SK-N-SH (cell line): ENCODE measurements around the gene DNAJB8. TPM values are rescaled to one million over a fixed set of nuclear protein-coding genes. Genes with fewer than 3 reads are reported as not detected.

Experiments used
- CTCF ChIA-PET: fragments of 300-600, 350-600 bp; formaldehyde crosslinking; extraction: SDS; loops from one replicate; lab custom pipeline; 2021; lab: Yijun Ruan, JAX
- POLR2A ChIA-PET: fragments of 350-600 bp; sonication (Branson Sonifier 250); formaldehyde crosslinking; extraction: SDS; loops from one replicate; lab custom pipeline; 2020; ENCODE audit warnings: antibody characterized with exemption, inconsistent platforms; lab: Yijun Ruan, JAX
- DNase-seq: peaks from one replicate; pipeline ENCODE4 v3.0.0; 2012
- H2AFZ ChIP-seq: fragments of 200-600 bp; sonication (generic); 2 replicates; pipeline ENCODE4 v1.8.1; 2016; ENCODE audit warnings: antibody characterized with exemption, mild to moderate bottlenecking, low read depth
- H3F3A ChIP-seq: fragments of 200-600 bp; sonication (generic); replicated peaks from 2 replicates; pipeline ENCODE3; 2016; ENCODE audit warnings: antibody characterized with exemption, mild to moderate bottlenecking; ENCODE audit not compliant: insufficient read depth
- H3K27ac ChIP-seq, 2 experiments: fragments of 200-500 bp in 1 of 2; fragments of 200-600 bp in 1 of 2; sonication (Bioruptor generic) in 1 of 2; sonication (generic), shearing (Covaris generic) in 1 of 2; 2 replicates each; pipeline versions ENCODE4 v1.5.1 to v1.6.1; 2014 to 2016; ENCODE audit warnings: low read depth in 2 of 2, inconsistent platforms in 1 of 2, low read length in 1 of 2, mild to moderate bottlenecking in 1 of 2, mixed read lengths in 1 of 2
- H3K27me3 ChIP-seq: fragments of 200-600 bp; sonication (generic), shearing (Covaris generic); 2 replicates; pipeline ENCODE4 v1.6.1; 2016; ENCODE audit warnings: mixed run types; ENCODE audit not compliant: insufficient read depth
- H3K36me3 ChIP-seq, 2 experiments: fragments of 200-500 bp in 1 of 2; fragments of 200-600 bp in 1 of 2; sonication (Bioruptor generic) in 1 of 2; sonication (generic) in 1 of 2; replicated peaks in 1 of 2; 2 replicates each; pipeline versions ENCODE3 to v1.5.1; 2014 to 2016; ENCODE audit warnings: low read length in 1 of 2, mild to moderate bottlenecking in 1 of 2; ENCODE audit not compliant: insufficient read depth in 2 of 2, control insufficient read depth in 1 of 2
- H3K4me1 ChIP-seq, 2 experiments: fragments of 200-500 bp in 1 of 2; fragments of 200-600 bp in 1 of 2; sonication (Bioruptor generic) in 1 of 2; sonication (generic), shearing (Covaris generic) in 1 of 2; 2 replicates each; pipeline versions ENCODE4 v1.5.1 to v1.6.1; 2014 to 2016; ENCODE audit warnings: low read depth in 1 of 2, low read length in 1 of 2, mixed run types in 1 of 2; ENCODE audit not compliant: insufficient read depth in 2 of 2, control insufficient read depth in 1 of 2
- H3K4me2 ChIP-seq: fragments of 200-600 bp; sonication (generic), shearing (Covaris generic); 2 replicates; pipeline ENCODE4 v1.6.1; 2017; ENCODE audit warnings: mixed run types
- H3K4me3 ChIP-seq, 2 experiments: fragments of 200-500 bp in 1 of 2; fragments of 200-600 bp in 1 of 2; sonication (Bioruptor generic) in 1 of 2; sonication (generic), shearing (Covaris generic) in 1 of 2; 2 replicates each; pipeline versions ENCODE4 v1.5.1 to v1.8.1; 2014 to 2016; ENCODE audit warnings: low read depth in 2 of 2, inconsistent platforms in 1 of 2, low read length in 1 of 2, mild to moderate bottlenecking in 1 of 2, mixed read lengths in 1 of 2, moderate library complexity in 1 of 2
- H3K79me2 ChIP-seq: fragments of 200-600 bp; sonication (generic); 2 replicates; pipeline ENCODE4 v1.8.1; 2017; ENCODE audit warnings: mild to moderate bottlenecking; ENCODE audit not compliant: insufficient read depth
- H3K9ac ChIP-seq: fragments of 200-600 bp; sonication (generic); 2 replicates; pipeline ENCODE4 v1.6.1; 2017; ENCODE audit warnings: mixed run types
- H3K9me2 ChIP-seq: fragments of 200-600 bp; sonication (generic); 2 replicates; pipeline ENCODE4 v1.6.1; 2017; ENCODE audit warnings: mixed run types
- H3K9me3 ChIP-seq: fragments of 200-600 bp; sonication (generic); 2 replicates; pipeline ENCODE4 v1.6.1; 2017; ENCODE audit warnings: mixed run types, mild to moderate bottlenecking, moderate library complexity
- H4K20me1 ChIP-seq: fragments of 200-600 bp; sonication (generic); 2 replicates; pipeline ENCODE4 v1.6.1; 2017; ENCODE audit warnings: mild to moderate bottlenecking, mixed run types; ENCODE audit not compliant: insufficient read depth
- CHD2 ChIP-seq: fragments of 150-350 bp; IDR thresholded peaks from 2 replicates; pipeline ENCODE4 v1.6.1; 2018; ENCODE audit warnings: low read length; ENCODE audit not compliant: partially characterized antibody
- CTCF ChIP-seq: fragments of 200-600 bp; sonication (generic); IDR thresholded peaks from 2 replicates; pipeline ENCODE4 v1.6.1; 2017; ENCODE audit warnings: antibody characterized with exemption, mild to moderate bottlenecking, moderate library complexity
- EP300 ChIP-seq, 2 experiments: IDR thresholded peaks; 2 replicates each; pipeline versions ENCODE4 v1.4.0 to v1.6.1; 2012; ENCODE audit warnings: borderline replicate concordance in 1 of 2, low read depth in 1 of 2, low read length in 1 of 2
- FOXM1 ChIP-seq: IDR thresholded peaks from 2 replicates; pipeline ENCODE4 v1.4.0; 2012; ENCODE audit warnings: low read depth, mild to moderate bottlenecking
- IRF3 ChIP-seq: fragments of 150-350 bp; IDR thresholded peaks from 2 replicates; pipeline ENCODE4 v1.6.1; 2016; ENCODE audit warnings: mild to moderate bottlenecking, low read depth, low read length
- MAX ChIP-seq: IDR thresholded peaks from 2 replicates; pipeline ENCODE4 v1.4.0; 2012; ENCODE audit warnings: low read depth
- MXI1 ChIP-seq: IDR thresholded peaks from 2 replicates; pipeline ENCODE4 v1.6.1; 2012; ENCODE audit warnings: mild to moderate bottlenecking, low read depth, low read length, improper control_type of control experiment
- NFIC ChIP-seq: IDR thresholded peaks from 2 replicates; pipeline ENCODE4 v1.4.0; 2012; ENCODE audit warnings: borderline replicate concordance
- NRF1 ChIP-seq: IDR thresholded peaks from 2 replicates; pipeline ENCODE4 v1.6.1; 2012; ENCODE audit warnings: low read depth, mild to moderate bottlenecking, low read length
- PBX3 ChIP-seq: IDR thresholded peaks from 2 replicates; pipeline ENCODE4; 2012
- RAD21 ChIP-seq: IDR thresholded peaks from 2 replicates; pipeline ENCODE4 v1.6.1; 2012; ENCODE audit warnings: mild to moderate bottlenecking, low read length
- SIN3A ChIP-seq: IDR thresholded peaks from 2 replicates; pipeline ENCODE4 v1.6.1; 2012; ENCODE audit warnings: low read depth, mild to moderate bottlenecking, low read length, moderate library complexity, borderline replicate concordance
- TEAD4 ChIP-seq: IDR thresholded peaks from 2 replicates; pipeline ENCODE4 v1.4.0; 2012; ENCODE audit warnings: mild to moderate bottlenecking, borderline replicate concordance; ENCODE audit not compliant: insufficient read depth
- USF2 ChIP-seq: fragments of 150-350 bp; IDR thresholded peaks from 2 replicates; pipeline ENCODE4 v1.6.1; 2017; ENCODE audit warnings: antibody characterized with exemption, low read length, low read depth, borderline replicate concordance
- YY1 ChIP-seq: IDR thresholded peaks from 2 replicates; pipeline ENCODE4 v1.4.0; 2012; ENCODE audit warnings: low read depth, mild to moderate bottlenecking
- WGBS: methylation state at CpG from one replicate; pipeline ENCODE4 v1.1.6; 2017; ENCODE audit warnings: low lambda C conversion rate; 5-methylcytosine and 5-hydroxymethylcytosine counted together
- polyA plus RNA-seq, 3 experiments: library from polyadenylated mRNA; depleted of rRNA; stranded (reverse); fragments of >200 nt; gene quantifications; 2 replicates each; pipeline ENCODE4 v1.2.3, GENCODE V29; 2012

The DNAJB8 gene
- polyA plus RNA-seq, 1 of the 3 experiments (the other 2 are of a cell fraction), result not detected

GRCh38 chr3:128482175-128482574 is 15.5 kb upstream of the DNAJB8 start:
- Histone ChIP-seq H3K9me2 (no peaks in the 10 kb centered on the region), H3K27ac (peak overlapping the region; percentile 51 to 97; a peak in 3 of 4 replicates), H3K79me2 (peaks cover 26% of the 10 kb centered on the region; the same call in 1 of the 2 replicates), H3K27me3 (no peaks in the 10 kb centered on the region), H3F3A (peaks cover 7% of the 10 kb centered on the region), H4K20me1 (no peaks in the 10 kb centered on the region), H3K9me3 (no peaks in the 10 kb centered on the region), H3K4me2 (no peak overlapping the region), H3K9ac (peak overlapping the region; percentile 34; the same call in 1 of the 2 replicates), H3K36me3 (peaks cover 0 to 29% of the 10 kb centered on the region in 2 experiments), H2AFZ (no peak overlapping the region), H3K4me1 (peaks cover 8 to 43% of the 10 kb centered on the region in 2 experiments), H3K4me3 (peak overlapping the region in 1 of 2 experiments; percentile 22; a peak in 1 of 4 replicates)
- POLR2A ChIA-PET, result interaction anchor here (0.6 to 7.8 kb wide), 16 partner anchors 8 to 203 kb away, joined by 3 to 100 read pairs (median 10); partner anchors contain the start of gene GATA2
- DNase-seq, result no peak
- 59% methylated on average over 4 of the region's 11 CpGs for WGBS
- CTCF ChIA-PET, result interaction anchor here (0.8 to 13.1 kb wide), 18 partner anchors 8 to 311 kb away, joined by 3 to 177 read pairs (median 6); no protein-coding TSS in a partner anchor
- no peak for TF ChIP-seq EP300 (IDR thresholded peaks at IDR 0.05; ENCODE audit: borderline replicate concordance in 1 of 2, low read depth in 1 of 2, low read length in 1 of 2)
- TF ChIP-seq USF2, result no peak

- peaks cover 8 to 43% of the 10 kb centered on the region in 2 experiments for H3K4me1 ChIP-seq
- peaks cover 7% of the 10 kb centered on the region for H3F3A ChIP-seq
- H4K20me1 ChIP-seq, result no peaks in the 10 kb centered on the region
- WGBS, result 86% methylated on average over 14 of the region's 19 CpGs
- no peak for TF ChIP-seq PBX3
- TF ChIP-seq NRF1, result no peak
- TF ChIP-seq NFIC, result no peak
- no peak for TF ChIP-seq FOXM1
- TF ChIP-seq CTCF, result no peak
- TF ChIP-seq MXI1, result no peak
- TF ChIP-seq USF2, result no peak
- TF ChIP-seq IRF3, result no peak
- TF ChIP-seq MAX, result no peak
- no peak for TF ChIP-seq CHD2
- no peak for TF ChIP-seq TEAD4
- no peak for TF ChIP-seq SIN3A
- TF ChIP-seq YY1, result no peak
- no peak for TF ChIP-seq RAD21
- POLR2A ChIA-PET, result interaction anchor here (0.7 to 7.8 kb wide), 13 partner anchors 8 to 88 kb away, joined by 3 to 100 read pairs (median 16); partner anchors contain the start of gene GATA2
- peaks cover 0 to 29% of the 10 kb centered on the region in 2 experiments for H3K36me3 ChIP-seq
- no peak overlapping the region; a peak in 1 of 4 replicates for H3K4me3 ChIP-seq
- CTCF ChIA-PET, result interaction anchor here (1.1 to 13.1 kb wide), 10 partner anchors 9 to 311 kb away, joined by 3 to 177 read pairs (median 10); no protein-coding TSS in a partner anchor
- peak; percentile 60 for DNase-seq
- H2AFZ ChIP-seq, result no peak overlapping the region
- H3K79me2 ChIP-seq, result peaks cover 19% of the 10 kb centered on the region; the same call in 1 of the 2 replicates
- no peaks in the 10 kb centered on the region for H3K9me2 ChIP-seq
- H3K9me3 ChIP-seq, result no peaks in the 10 kb centered on the region
- no peaks in the 10 kb centered on the region for H3K27me3 ChIP-seq
- H3K9ac ChIP-seq, result no peak overlapping the region
- H3K27ac ChIP-seq, result peak overlapping the region in 1 of 2 experiments; percentile 97; a peak in 2 of 4 replicates
- H3K4me2 ChIP-seq, result no peak overlapping the region
These were observed 14.8 kb upstream of the DNAJB8 start for GRCh38 chr3:128481438-128481942.
